ENCODE results near the gene OLFML2A.
A peak's percentile ranks its signal among the peaks of the same experiment; 100 is the strongest.
"Not testable (repeated sequence)": the region's sequence is repeated elsewhere in the genome, so short reads cannot be mapped to it uniquely, and the experiment has no call there.

OLFML2A gene

GRCh38 chr9:124761710-124762109 lies 15.2 kb upstream of the OLFML2A start:
- no peak for DNase-seq

- no peak for DNase-seq
Observed at GRCh38 chr9:124762633-124763032, 14.3 kb upstream of the OLFML2A start.

- DNase-seq, result no peak
Observed at GRCh38 chr9:124764774-124765438, 12.0 kb upstream of the OLFML2A start.

- no peak for DNase-seq
Observed at GRCh38 chr9:124765439-124765835, 11.5 kb upstream of the OLFML2A start.

GRCh38 chr9:124766326-124766725 lies 10.6 kb upstream of the OLFML2A start:
- no peak for DNase-seq

- DNase-seq, result no peak
Observed at GRCh38 chr9:124766815-124767554, 9.9 kb upstream of the OLFML2A start.

- DNase-seq, result no peak
Observed at GRCh38 chr9:124767821-124768220, 9.1 kb upstream of the OLFML2A start.

- DNase-seq, result no peak
Observed at GRCh38 chr9:124768334-124768733, 8.6 kb upstream of the OLFML2A start.

- DNase-seq, result no peak
Observed at GRCh38 chr9:124768750-124769548, 8.0 kb upstream of the OLFML2A start.

- DNase-seq, result no peak
Observed at GRCh38 chr9:124769549-124770358, 7.2 kb upstream of the OLFML2A start.

GRCh38 chr9:124770359-124771020 lies 6.4 kb upstream of the OLFML2A start:
- no peak for DNase-seq

- peak; percentile 98 for DNase-seq
Observed at GRCh38 chr9:124771021-124771866, 5.7 kb upstream of the OLFML2A start, which contains the start of gene NR6A1. Gene NR6A1 (minus strand): TSS chr9:124771311.

GRCh38 chr9:124771867-124772679 lies 4.9 kb upstream of the OLFML2A start:
- no peak for DNase-seq

- not testable (repeated sequence) for DNase-seq
Observed at GRCh38 chr9:124772877-124773276, 4.1 kb upstream of the OLFML2A start.

GRCh38 chr9:124773473-124774128 lies 3.3 kb upstream of the OLFML2A start:
- DNase-seq, result no peak

GRCh38 chr9:124774129-124774978 lies 2.6 kb upstream of the OLFML2A start:
- DNase-seq, result no peak

- no peak for DNase-seq
Observed at GRCh38 chr9:124776618-124776953, 347 bp upstream of the OLFML2A start.

GRCh38 chr9:124778575-124779367 lies 1.8 kb downstream of the OLFML2A start:
- DNase-seq, result no peak

Data from NCI-H1417 treated with DMSO at 0.1 percent for 48 hours (cell line).